Heart left ventricle (tissue), 13 donors: ENCODE measurements around the gene GPR157.

ENCODE experiments used
- POLR2A ChIP-seq, 2 donors: fragments of 450-650 bp; IDR thresholded peaks; one replicate each; pipeline ENCODE4 v1.6.1; 2017; ENCODE audit warnings: antibody characterized with exemption in 2 of 2, mild to moderate bottlenecking in 2 of 2, moderate library complexity in 2 of 2
- TF ChIP-seq, protein P1 (sequence below), 12 donors: fragments of 200-600 bp; sonication (generic) in 4 of 12; IDR thresholded peaks; one replicate each; pipeline versions ENCODE4 v1.5.0 to v1.8.0; 2018 to 2022; ENCODE audit warnings: antibody characterized with exemption in 12 of 12, mild to moderate bottlenecking in 5 of 12
- donor health status: ischemic (EF 13 %, LVEDD 7.1; RV severe dilation, severe dysfunction).
- donor health status: DM: no; HTN: yes; CAD: no.
- donor health status: DM: no; HTN: no; CAD: no.
- donor health status: ischemic (EF 25% LVEDD 6.9; RV normal size, moderate dysfunction).
- donor health status: ischemic (EF 25% LVEDD 5.7; RV mildly dilated, moderate dysfunction).
- donor health status: ischemic (EF 35%, LVEDD 5.7; RV mildly dilated, moderate dysfunction).
- donor health status: nonischemic (EF 11% LVEDD 7.7; RV severe dilation, severe dysfunction).
- donor health status: DM: yes; HTN: yes; CAD: no.
- donor health status: PGD.
- donor health status: ischemic (EF 29% LVEDD 5.4; RV normal size, mild dysfunction).
- donor health status: nonischemic (EF 23%, LVEDD 6.1; RV moderate dilation, normal function).

DNA sequence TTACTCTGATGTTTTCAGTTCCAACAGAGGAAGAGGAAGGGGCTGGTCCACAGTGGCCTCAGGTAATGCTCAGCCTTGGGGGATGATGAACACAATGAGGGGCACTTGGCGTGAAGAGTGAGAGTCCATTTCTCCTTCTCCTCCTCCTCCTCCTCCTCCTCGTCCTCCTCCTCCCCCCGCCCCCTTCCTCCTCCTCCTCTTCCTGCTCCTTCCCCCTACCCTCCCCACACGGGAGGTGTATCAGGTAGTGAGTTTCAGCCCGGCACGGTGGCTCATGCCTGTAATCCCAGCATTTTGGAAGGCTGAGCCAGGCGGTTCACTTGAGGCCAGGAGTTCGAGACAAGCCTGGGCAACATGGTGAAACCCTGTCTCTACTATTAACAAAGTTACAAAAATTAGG lies 17.3 kb upstream of the GPR157 start:
- TF ChIP-seq, protein P1, sequence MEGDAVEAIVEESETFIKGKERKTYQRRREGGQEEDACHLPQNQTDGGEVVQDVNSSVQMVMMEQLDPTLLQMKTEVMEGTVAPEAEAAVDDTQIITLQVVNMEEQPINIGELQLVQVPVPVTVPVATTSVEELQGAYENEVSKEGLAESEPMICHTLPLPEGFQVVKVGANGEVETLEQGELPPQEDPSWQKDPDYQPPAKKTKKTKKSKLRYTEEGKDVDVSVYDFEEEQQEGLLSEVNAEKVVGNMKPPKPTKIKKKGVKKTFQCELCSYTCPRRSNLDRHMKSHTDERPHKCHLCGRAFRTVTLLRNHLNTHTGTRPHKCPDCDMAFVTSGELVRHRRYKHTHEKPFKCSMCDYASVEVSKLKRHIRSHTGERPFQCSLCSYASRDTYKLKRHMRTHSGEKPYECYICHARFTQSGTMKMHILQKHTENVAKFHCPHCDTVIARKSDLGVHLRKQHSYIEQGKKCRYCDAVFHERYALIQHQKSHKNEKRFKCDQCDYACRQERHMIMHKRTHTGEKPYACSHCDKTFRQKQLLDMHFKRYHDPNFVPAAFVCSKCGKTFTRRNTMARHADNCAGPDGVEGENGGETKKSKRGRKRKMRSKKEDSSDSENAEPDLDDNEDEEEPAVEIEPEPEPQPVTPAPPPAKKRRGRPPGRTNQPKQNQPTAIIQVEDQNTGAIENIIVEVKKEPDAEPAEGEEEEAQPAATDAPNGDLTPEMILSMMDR (IDR thresholded peaks at IDR 0.05), result no peak
- TF ChIP-seq POLR2A (IDR thresholded peaks at IDR 0.05), result no peak
